Gastrocnemius medialis (tissue), 4 donors: Measurements from ENCODE around the gene ITCH.

Experiments
- CTCF ChIP-seq, 5 experiments: fragments of 450-650 bp in 3 of 5; fragments of 200-600 bp in 2 of 5; sonication (generic) in 2 of 5; IDR thresholded peaks in 4 of 5; conservative IDR thresholded peaks in 1 of 5; 1 replicate in 4 of 5; 2 replicates in 1 of 5; pipeline ENCODE4 v1.5.1; 2016 to 2019; ENCODE audit warnings: antibody characterized with exemption in 5 of 5, mild to moderate bottlenecking in 3 of 5, moderate library complexity in 3 of 5
- POLR2A ChIP-seq, 2 donors: fragments of 450-650 bp; IDR thresholded peaks; one replicate each; pipeline ENCODE4 v1.6.1; 2017; ENCODE audit warnings: antibody characterized with exemption in 2 of 2, mild to moderate bottlenecking in 2 of 2, moderate library complexity in 2 of 2

- TF ChIP-seq CTCF (IDR thresholded peaks at IDR 0.05 in 4 of 5, conservative IDR thresholded peaks at IDR 0.05 in 1 of 5) (no peak), POLR2A (IDR thresholded peaks at IDR 0.05) (no peak)
These were observed 38.5 kb upstream of the ITCH start for GRCh38 chr20:34324541-34324940.
